GM12892 (cell line): ENCODE data around the gene GDF10.

ENCODE experiments used
- DNase-seq: peaks from one replicate; pipeline ENCODE4 v3.0.0; 2011; ENCODE audit not compliant: insufficient read length
- FAIRE-seq: peaks from 2 replicates; lab custom pipeline; 2011; peaks lifted over from hg19 to GRCh38; lab: Jason Lieb, UNC
- POLR2A ChIP-seq: IDR thresholded peaks from 2 replicates; pipeline ENCODE4 v1.6.1; 2011; ENCODE audit warnings: low read depth, low read length, control low read depth
- POLR2AphosphoS5 ChIP-seq: IDR thresholded peaks from 2 replicates; pipeline ENCODE4 v1.6.1; 2011; ENCODE audit warnings: low read depth, low read length, control low read depth
- TAF1 ChIP-seq: IDR thresholded peaks from 2 replicates; pipeline ENCODE4 v1.6.1; 2011; ENCODE audit warnings: low read depth, mild to moderate bottlenecking, control low read depth, low read length, borderline replicate concordance

The GDF10 gene

GRCh38 chr10:47259466-47259865 is 40.5 kb upstream of the GDF10 start:
- FAIRE-seq, result no peak
- DNase-seq, result no peak
- TF ChIP-seq POLR2A (no peak), TAF1 (no peak), POLR2AphosphoS5 (no peak)

- TF ChIP-seq POLR2A, result no peak
- TF ChIP-seq POLR2AphosphoS5, result no peak
- TF ChIP-seq TAF1, result no peak
- DNase-seq (no peak), FAIRE-seq (no peak)
Observed at GRCh38 chr10:47260505-47261111, 39.4 kb upstream of the GDF10 start.

- TF ChIP-seq TAF1 (no peak), POLR2AphosphoS5 (no peak), POLR2A (no peak)
- FAIRE-seq, result no peak
- DNase-seq, result peak; percentile 33
Observed at GRCh38 chr10:47261121-47261520, 38.9 kb upstream of the GDF10 start.

- no peak for FAIRE-seq
- no peak for TF ChIP-seq POLR2A
- TF ChIP-seq TAF1, result no peak
- TF ChIP-seq POLR2AphosphoS5, result no peak
- DNase-seq, result no peak
Observed at GRCh38 chr10:47261556-47261955, 38.4 kb upstream of the GDF10 start.

- DNase-seq, result no peak
- no peak for FAIRE-seq
- TF ChIP-seq TAF1, result no peak
- TF ChIP-seq POLR2A, result no peak
- no peak for TF ChIP-seq POLR2AphosphoS5
Observed at GRCh38 chr10:47262606-47263533, 37.1 kb upstream of the GDF10 start.

GRCh38 chr10:47264797-47265281 is 35.2 kb upstream of the GDF10 start:
- TF ChIP-seq TAF1 (no peak), POLR2A (no peak), POLR2AphosphoS5 (no peak)
- FAIRE-seq (no peak), DNase-seq (no peak)

- TF ChIP-seq TAF1 (no peak), POLR2A (no peak)
- FAIRE-seq (no peak), DNase-seq (no peak)
Observed at GRCh38 chr10:47266602-47267001, 33.4 kb upstream of the GDF10 start.

GRCh38 chr10:47268696-47269095 is 31.3 kb upstream of the GDF10 start:
- FAIRE-seq (no peak), DNase-seq (no peak)
- no peak for TF ChIP-seq POLR2A

- DNase-seq (no peak), FAIRE-seq (no peak)
- TF ChIP-seq POLR2A (no peak), POLR2AphosphoS5 (no peak), TAF1 (no peak)
Observed at GRCh38 chr10:47269294-47269693, 30.7 kb upstream of the GDF10 start.

GRCh38 chr10:47276071-47276470 is 23.9 kb upstream of the GDF10 start:
- no peak for TF ChIP-seq POLR2A
- FAIRE-seq, result no peak
- DNase-seq, result no peak

GRCh38 chr10:47276576-47277351 is 23.2 kb upstream of the GDF10 start:
- TF ChIP-seq POLR2AphosphoS5 (no peak), TAF1 (no peak), POLR2A (no peak)
- FAIRE-seq (no peak), DNase-seq (no peak)
